ENCODE measurements around the gene ATG101. TPM values are rescaled to one million over a fixed set of nuclear protein-coding genes. Genes with fewer than 3 reads are reported as not detected.

The ATG101 gene
- total and polyA plus RNA-seq, 2 experiments from 2014 or later: 77.3 to 139 TPM

DNA sequence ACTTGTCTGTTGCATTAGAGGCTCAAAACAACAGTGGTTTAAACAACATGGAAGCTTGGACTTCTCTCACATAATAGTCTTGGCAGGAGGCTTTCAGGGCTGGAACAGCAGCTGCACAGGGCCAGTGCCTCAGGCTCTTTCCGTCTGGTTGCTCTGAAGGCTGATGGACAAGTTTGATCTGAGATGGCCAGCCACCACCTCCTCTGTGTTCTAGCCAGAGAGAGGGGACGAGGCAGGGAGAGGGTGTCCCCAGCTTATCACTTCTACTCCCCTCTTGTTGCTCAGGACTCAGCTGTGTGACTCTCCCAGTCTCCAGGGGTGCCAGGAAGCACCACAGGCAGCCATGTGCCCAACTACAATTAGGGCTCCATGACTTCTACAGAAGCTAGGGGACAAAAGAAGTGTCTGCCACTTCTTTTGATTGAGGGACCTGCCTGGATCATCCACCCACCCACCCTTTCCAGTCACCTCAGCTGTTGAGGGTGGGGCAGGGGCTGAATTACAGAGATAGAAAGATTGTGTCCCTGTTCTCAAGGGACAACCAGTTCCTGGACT, 56.3 kb downstream of the ATG101 start:
- no peak overlapping the region for H2AFZ ChIP-seq
- in situ Hi-C loops (cut with MboI): no loop called here
- no peak for DNase-seq

More for the DNA sequence above, 56.3 kb downstream of the ATG101 start:
- H3K4me1 ChIP-seq (ENCODE audit: insufficient read depth): no peaks in the 10 kb centered on the region
- H3K9me2 ChIP-seq (ENCODE audit: insufficient read depth): no peaks in the 10 kb centered on the region
- H3K4me2 ChIP-seq (ENCODE audit: unreplicated experiment): no peak overlapping the region
- 22 to 46% methylated on average over 2 of the region's 2 CpGs for WGBS, 2 experiments (ENCODE audit: low coverage in 1 of 2, low lambda C conversion rate in 2 of 2, missing lambda C conversion rate in 2 of 2)
- H3F3A ChIP-seq (ENCODE audit: insufficient read depth): no peaks in the 10 kb centered on the region
- no peaks in the 10 kb centered on the region for H4K20me1 ChIP-seq (ENCODE audit: insufficient read depth)
- H3K27ac ChIP-seq: no peak overlapping the region
- no peak overlapping the region for H3K9ac ChIP-seq
- H3K36me3 ChIP-seq (ENCODE audit: low read depth): no peaks in the 10 kb centered on the region
- H3K4me3 ChIP-seq: no peak overlapping the region
- no peaks in the 10 kb centered on the region for H3K79me2 ChIP-seq (ENCODE audit: insufficient read depth)
- H3K27me3 ChIP-seq (replicated peaks; ENCODE audit: insufficient read depth): no peaks in the 10 kb centered on the region; the same call in 1 of the 2 replicates
- TF ChIP-seq EZH2phosphoT487 (IDR thresholded peaks at IDR 0.05; ENCODE audit: insufficient read depth, low read depth): no peak
- no peak for TF ChIP-seq EZH2 (IDR thresholded peaks at IDR 0.05; ENCODE audit: insufficient read depth, poor library complexity, severe bottlenecking)
- H3K9me3 ChIP-seq (ENCODE audit: low read depth): no peaks in the 10 kb centered on the region

Other genes with a start within 250 kb of the ATG101 start
- 0.32 and 0.76 TPM in 2 replicates for gene FIGNL2, start 221.3 kb upstream of the ATG101 start, total RNA-seq (2014; rRNA removed; shearing (Covaris generic))
- gene FIGNL2, start 221.3 kb upstream of the ATG101 start, polyA plus RNA-seq (2016; fragmentation: Nextera tagmentation; extraction: Ambion mirVana): 0.13 and 0.23 TPM in 2 replicates
- not detected in 2 replicates for gene ANKRD33, start 181.9 kb upstream of the ATG101 start, total RNA-seq (2014; rRNA removed; shearing (Covaris generic))
- not detected in 2 replicates for gene ANKRD33, start 181.9 kb upstream of the ATG101 start, polyA plus RNA-seq (2016; fragmentation: Nextera tagmentation; extraction: Ambion mirVana)
- 67.4 and 114 TPM in 2 replicates for gene ACVRL1, start 162.5 kb upstream of the ATG101 start, total RNA-seq (2014; rRNA removed; shearing (Covaris generic))
- 18.9 and 19.1 TPM in 2 replicates for gene ACVRL1, start 162.5 kb upstream of the ATG101 start, polyA plus RNA-seq (2016; fragmentation: Nextera tagmentation; extraction: Ambion mirVana)
- 16.4 and 17.0 TPM in 2 replicates for gene ACVR1B, start 118.3 kb upstream of the ATG101 start, total RNA-seq (2014; rRNA removed; shearing (Covaris generic))
- gene ACVR1B, start 118.3 kb upstream of the ATG101 start, polyA plus RNA-seq (2016; fragmentation: Nextera tagmentation; extraction: Ambion mirVana): 2.8 and 3.1 TPM in 2 replicates
- 2.2 and 5.9 TPM in 2 replicates for gene TAMALIN, start 63.0 kb upstream of the ATG101 start, total RNA-seq (2014; rRNA removed; shearing (Covaris generic))
- not detected in 2 replicates for gene TAMALIN, start 63.0 kb upstream of the ATG101 start, polyA plus RNA-seq (2016; fragmentation: Nextera tagmentation; extraction: Ambion mirVana)
- gene NR4A1, start 18.5 kb upstream of the ATG101 start, total RNA-seq (2014; rRNA removed; shearing (Covaris generic)): 12.5 and 13.1 TPM in 2 replicates
- 10.2 and 11.1 TPM in 2 replicates for gene NR4A1, start 18.5 kb upstream of the ATG101 start, polyA plus RNA-seq (2016; fragmentation: Nextera tagmentation; extraction: Ambion mirVana)
- gene SMIM41, start 9.7 kb downstream of the ATG101 start, total RNA-seq (2014; rRNA removed; shearing (Covaris generic)): not detected in 2 replicates
- gene SMIM41, start 9.7 kb downstream of the ATG101 start, polyA plus RNA-seq (2016; fragmentation: Nextera tagmentation; extraction: Ambion mirVana): not detected in 2 replicates
- gene KRT80, start 122.0 kb downstream of the ATG101 start, total RNA-seq (2014; rRNA removed; shearing (Covaris generic)): 0.38 and 0.65 TPM in 2 replicates
- 1.3 TPM in 2 replicates for gene KRT80, start 122.0 kb downstream of the ATG101 start, polyA plus RNA-seq (2016; fragmentation: Nextera tagmentation; extraction: Ambion mirVana)
- gene KRT7, start 163.3 kb downstream of the ATG101 start, total RNA-seq (2014; rRNA removed; shearing (Covaris generic)): 5.7 and 11.0 TPM in 2 replicates
- 14.4 and 17.4 TPM in 2 replicates for gene KRT7, start 163.3 kb downstream of the ATG101 start, polyA plus RNA-seq (2016; fragmentation: Nextera tagmentation; extraction: Ambion mirVana)
- 0.11 TPM in 1 of 2 replicates, not detected in the other for gene KRT86, start 204.7 kb downstream of the ATG101 start, total RNA-seq (2014; rRNA removed; shearing (Covaris generic))
- 0.16 and 0.27 TPM in 2 replicates for gene KRT86, start 204.7 kb downstream of the ATG101 start, polyA plus RNA-seq (2016; fragmentation: Nextera tagmentation; extraction: Ambion mirVana)
- 0.11 TPM in 1 of 2 replicates, not detected in the other for gene KRT81, start 221.6 kb downstream of the ATG101 start, total RNA-seq (2014; rRNA removed; shearing (Covaris generic))
- 0.34 and 0.95 TPM in 2 replicates for gene KRT81, start 221.6 kb downstream of the ATG101 start, polyA plus RNA-seq (2016; fragmentation: Nextera tagmentation; extraction: Ambion mirVana)

All from GM23248 (cell line).